Fibroblast of the conjunctiva (primary cell): ENCODE results near the gene RNU1-2.
"Not testable (repeated sequence)": the region's sequence is repeated elsewhere in the genome, so short reads cannot be mapped to it uniquely, and the experiment has no call there.

Experiments
- DNase-seq: peaks from one replicate; pipeline ENCODE4 v3.0.0-alpha.2; 2010; ENCODE audit warnings: low read depth

Gene RNU1-2

GRCh38 chr1:16925635-16926490, 30.1 kb downstream of the RNU1-2 start:
- DNase-seq: no peak

DNA sequence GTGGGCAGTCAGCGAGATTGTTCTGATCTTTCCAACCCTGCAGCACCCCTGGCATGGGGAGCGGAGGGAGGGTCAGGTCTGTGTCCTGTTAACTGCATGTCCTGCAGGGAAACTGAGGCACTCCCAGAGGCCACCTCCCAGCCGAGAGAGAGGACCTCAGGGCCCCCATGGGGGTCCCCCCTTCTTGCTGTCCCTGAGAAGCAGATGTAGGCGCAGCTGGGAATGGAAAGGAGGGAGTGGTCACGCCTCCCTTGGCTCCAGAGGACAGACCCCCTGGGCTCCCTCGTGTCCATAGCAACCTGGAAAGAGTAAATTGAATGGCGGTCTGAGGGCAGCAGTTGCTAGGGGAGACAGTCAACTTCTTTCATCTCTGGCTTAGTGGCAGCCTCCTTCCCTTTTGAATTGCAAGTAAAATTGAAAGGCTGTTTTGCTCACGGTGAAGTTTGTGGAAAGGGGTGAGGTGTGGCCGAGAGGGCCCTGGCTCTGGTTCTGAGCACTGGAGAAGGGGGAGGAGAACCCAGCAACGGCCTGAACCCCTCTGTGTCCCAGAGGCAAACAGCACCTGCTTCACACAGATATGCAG, 30.8 kb downstream of the RNU1-2 start:
- no peak for DNase-seq

DNA sequence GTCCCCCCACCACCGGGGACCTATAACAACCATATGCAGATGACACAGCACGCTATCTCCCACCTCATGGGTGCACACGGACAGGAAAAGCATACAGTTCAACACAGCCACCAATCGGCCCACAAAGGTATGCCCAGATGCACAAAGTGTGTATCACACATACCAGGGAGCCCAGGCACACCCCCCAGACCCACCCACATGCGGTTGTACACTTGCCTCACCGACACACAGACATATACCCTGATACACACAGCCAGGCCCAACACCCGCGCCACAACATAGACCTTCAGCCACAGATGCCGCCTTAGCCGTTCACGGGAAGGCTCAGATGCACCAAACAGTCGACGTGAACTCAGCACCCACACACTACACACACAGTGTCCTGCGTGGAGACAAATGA, 31.5 kb downstream of the RNU1-2 start:
- no peak for DNase-seq

- no peak for DNase-seq
These were observed 32.1 kb downstream of the RNU1-2 start for GRCh38 chr1:16927711-16928485.

- not testable (repeated sequence) for DNase-seq
These were observed 33.6 kb downstream of the RNU1-2 start for GRCh38 chr1:16929146-16930041.

GRCh38 chr1:16931206-16931934, 35.6 kb downstream of the RNU1-2 start:
- DNase-seq: not testable (repeated sequence)

DNA sequence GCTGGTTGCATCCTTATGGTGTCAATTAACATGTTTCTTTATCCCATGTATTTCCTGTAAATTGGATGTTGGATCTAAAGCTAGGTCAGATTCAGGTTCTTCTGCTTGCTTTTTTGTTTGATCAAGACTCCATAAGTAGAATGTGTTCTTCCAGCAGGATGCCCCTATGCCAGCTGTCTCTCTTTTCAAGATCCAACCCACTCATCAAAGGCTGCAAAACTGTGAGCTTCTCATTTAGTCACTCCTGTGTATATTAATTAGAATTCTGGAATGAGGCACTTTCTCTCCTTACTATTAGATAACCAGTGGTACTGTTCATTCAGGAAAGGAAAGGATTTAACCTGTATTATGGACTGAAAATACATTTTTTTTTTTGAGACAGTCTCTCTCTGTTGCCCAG, 38.2 kb downstream of the RNU1-2 start:
- DNase-seq: not testable (repeated sequence)

- DNase-seq: not testable (repeated sequence)
These were observed 40.8 kb downstream of the RNU1-2 start for GRCh38 chr1:16936580-16936979.

GRCh38 chr1:16938351-16939321, 42.9 kb downstream of the RNU1-2 start:
- no peak for DNase-seq

GRCh38 chr1:16939386-16940180, 43.8 kb downstream of the RNU1-2 start:
- DNase-seq: not testable (repeated sequence)

- DNase-seq: no peak
These were observed 48.3 kb downstream of the RNU1-2 start for GRCh38 chr1:16944038-16944437.

GRCh38 chr1:16945512-16945911, 49.7 kb downstream of the RNU1-2 start:
- DNase-seq: not testable (repeated sequence)
